Measurements from ENCODE around the gene UGT1A5. TPM values are rescaled to one million over a fixed set of nuclear protein-coding genes. Genes with fewer than 3 reads are reported as not detected.

UGT1A5 gene
- total and polyA plus RNA-seq, 10 of the 15 experiments (the other 5 are each of a cell fraction or from before 2014, with no cell fraction given) = not detected

- no peak for TF ChIP-seq PML (IDR thresholded peaks at IDR 0.05; ENCODE audit: low read length)
- no peak for TF ChIP-seq EP300 (IDR thresholded peaks at IDR 0.05; ENCODE audit: borderline replicate concordance in 1 of 2, control insufficient read depth in 1 of 2, low read depth in 2 of 2, low read length in 2 of 2)
- no peak for TF ChIP-seq PRDM15 (CRISPR knock-in tag; IDR thresholded peaks at IDR 0.05)
- no peak for TF ChIP-seq ZNF592 (IDR thresholded peaks at IDR 0.05)
- TF ChIP-seq SUPT20H (IDR thresholded peaks at IDR 0.05; ENCODE audit: borderline replicate concordance, control insufficient read depth, low read depth, low read length) = no peak
- TF ChIP-seq, protein P1, sequence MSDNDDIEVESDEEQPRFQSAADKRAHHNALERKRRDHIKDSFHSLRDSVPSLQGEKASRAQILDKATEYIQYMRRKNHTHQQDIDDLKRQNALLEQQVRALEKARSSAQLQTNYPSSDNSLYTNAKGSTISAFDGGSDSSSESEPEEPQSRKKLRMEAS (IDR thresholded peaks at IDR 0.05; ENCODE audit: low read depth, low read length) = no peak
- TF ChIP-seq CUX1 (IDR thresholded peaks at IDR 0.05; ENCODE audit: insufficient replicate concordance, low read depth, low read length) = no peak
These were observed 103.2 kb downstream of the UGT1A5 start (continued) for GRCh38 chr2:233815861-233816260.

All from GM12878 (cell line).